Muscle of leg (tissue), 11 donors: Measurements from ENCODE around the gene TNFRSF1B. TPM values are rescaled to one million over a fixed set of nuclear protein-coding genes. Genes with fewer than 3 reads are reported as not detected.

Experiments
- DNase-seq: peaks from one replicate; pipeline ENCODE4 v3.0.0; 2013
- H3K27ac ChIP-seq: one replicate; pipeline ENCODE4 v1.5.1; 2013; ENCODE audit warnings: mild to moderate bottlenecking, low read length, control low read depth
- H3K27me3 ChIP-seq: one replicate; pipeline ENCODE4 v1.6.1; 2013; ENCODE audit warnings: low read length; ENCODE audit not compliant: control insufficient read depth, insufficient read depth
- H3K36me3 ChIP-seq: one replicate; pipeline ENCODE4 v1.6.1; 2013; ENCODE audit warnings: low read length; ENCODE audit not compliant: control insufficient read depth, insufficient read depth
- H3K4me1 ChIP-seq: one replicate; pipeline ENCODE4 v1.6.1; 2013; ENCODE audit warnings: low read length; ENCODE audit not compliant: control insufficient read depth, insufficient read depth
- H3K4me3 ChIP-seq: one replicate; pipeline ENCODE4 v1.5.1; 2013; ENCODE audit warnings: low read length, control low read depth
- H3K9me3 ChIP-seq: replicated peaks from 2 replicates; pipeline ENCODE4 v1.6.1; 2013; ENCODE audit warnings: low read depth, low read length; ENCODE audit not compliant: control insufficient read depth
- WGBS: methylation state at CpG from one replicate; pipeline ENCODE4 v1.1.5; 2013; ENCODE audit warnings: missing lambda C conversion rate; ENCODE audit not compliant: insufficient coverage; 5-methylcytosine and 5-hydroxymethylcytosine counted together
- polyA plus RNA-seq, 8 donors: library from polyadenylated mRNA; unstranded; fragments of 120-200 nt; gene quantifications; one replicate each; pipeline versions ENCODE4 v1.2.1 to v1.2.3, GENCODE V29; 2013; ENCODE audit warnings: inconsistent platforms in 1 of 8, low replicate concordance in 1 of 8; ENCODE audit not compliant: insufficient read length in 8 of 8, insufficient read depth in 1 of 8
- total RNA-seq: library from RNA; stranded (reverse); fragments of 120-200 nt; gene quantifications from one replicate; pipeline ENCODE4 v1.2.4, GENCODE V29; 2013

Gene TNFRSF1B
- total and polyA plus RNA-seq, 9 donors, result 8.8 to 17.5 (median 12.5) TPM

GRCh38 chr1:12174924-12175810, 8.4 kb downstream of the TNFRSF1B start:
- H3K4me1 ChIP-seq, result peaks cover 45% of the 10 kb centered on the region
- H3K9me3 ChIP-seq, result no peaks in the 10 kb centered on the region
- H3K36me3 ChIP-seq, result no peaks in the 10 kb centered on the region
- WGBS, result 27% methylated on average over 16 of the region's 17 CpGs
- DNase-seq, result peak; percentile 67
- peak overlapping the region; percentile 86 for H3K27ac ChIP-seq
- no peak overlapping the region for H3K4me3 ChIP-seq
- H3K27me3 ChIP-seq, result no peaks in the 10 kb centered on the region

DNA sequence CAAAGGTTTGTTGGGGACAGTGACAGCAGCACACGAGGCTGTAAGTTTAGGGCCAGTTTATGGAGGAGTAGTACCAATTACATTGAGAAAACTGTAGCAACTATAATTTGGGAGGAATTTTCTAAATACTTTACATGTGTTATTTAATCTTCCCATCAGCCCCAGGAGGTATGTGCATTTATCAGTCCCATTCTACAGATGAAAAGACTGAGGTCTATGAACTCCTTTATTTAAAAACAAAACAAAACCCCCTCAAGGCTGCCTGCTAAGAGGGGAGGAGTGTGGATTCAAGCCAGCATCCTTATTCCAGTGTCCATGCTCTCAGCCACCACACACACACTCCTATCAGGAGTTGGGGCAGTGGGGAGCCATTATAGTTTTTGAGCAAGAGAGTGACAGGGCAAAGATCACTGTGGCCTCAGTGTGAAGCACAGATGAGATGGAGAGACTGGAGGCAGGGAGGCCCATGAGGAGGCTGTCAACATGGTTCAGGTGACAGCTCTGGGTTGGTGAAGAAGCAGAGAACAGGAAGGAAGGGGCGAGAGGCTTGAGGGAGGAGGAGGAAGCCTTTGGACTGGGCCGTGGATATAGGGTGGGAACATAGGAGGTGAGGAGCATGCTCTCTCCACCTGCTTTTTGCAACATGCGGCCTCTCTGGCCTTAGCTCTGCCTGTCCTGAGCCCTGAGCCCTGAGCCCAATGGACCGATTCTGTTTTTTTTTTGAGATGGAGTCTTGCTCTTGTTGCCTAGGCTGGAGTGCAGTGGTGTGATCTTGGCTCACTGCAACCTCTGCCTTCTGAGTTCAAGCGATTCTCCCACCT, 9.7 kb downstream of the TNFRSF1B start:
- peak overlapping the region; percentile 13 for H3K27ac ChIP-seq
- H3K4me3 ChIP-seq, result no peak overlapping the region
- no peak for DNase-seq
- H3K27me3 ChIP-seq, result no peaks in the 10 kb centered on the region
- H3K9me3 ChIP-seq, result no peaks in the 10 kb centered on the region
- H3K36me3 ChIP-seq, result no peaks in the 10 kb centered on the region
- H3K4me1 ChIP-seq, result peaks cover 49% of the 10 kb centered on the region
- WGBS, result no CpG with 5 or more reads among the region's 6 CpGs

DNA sequence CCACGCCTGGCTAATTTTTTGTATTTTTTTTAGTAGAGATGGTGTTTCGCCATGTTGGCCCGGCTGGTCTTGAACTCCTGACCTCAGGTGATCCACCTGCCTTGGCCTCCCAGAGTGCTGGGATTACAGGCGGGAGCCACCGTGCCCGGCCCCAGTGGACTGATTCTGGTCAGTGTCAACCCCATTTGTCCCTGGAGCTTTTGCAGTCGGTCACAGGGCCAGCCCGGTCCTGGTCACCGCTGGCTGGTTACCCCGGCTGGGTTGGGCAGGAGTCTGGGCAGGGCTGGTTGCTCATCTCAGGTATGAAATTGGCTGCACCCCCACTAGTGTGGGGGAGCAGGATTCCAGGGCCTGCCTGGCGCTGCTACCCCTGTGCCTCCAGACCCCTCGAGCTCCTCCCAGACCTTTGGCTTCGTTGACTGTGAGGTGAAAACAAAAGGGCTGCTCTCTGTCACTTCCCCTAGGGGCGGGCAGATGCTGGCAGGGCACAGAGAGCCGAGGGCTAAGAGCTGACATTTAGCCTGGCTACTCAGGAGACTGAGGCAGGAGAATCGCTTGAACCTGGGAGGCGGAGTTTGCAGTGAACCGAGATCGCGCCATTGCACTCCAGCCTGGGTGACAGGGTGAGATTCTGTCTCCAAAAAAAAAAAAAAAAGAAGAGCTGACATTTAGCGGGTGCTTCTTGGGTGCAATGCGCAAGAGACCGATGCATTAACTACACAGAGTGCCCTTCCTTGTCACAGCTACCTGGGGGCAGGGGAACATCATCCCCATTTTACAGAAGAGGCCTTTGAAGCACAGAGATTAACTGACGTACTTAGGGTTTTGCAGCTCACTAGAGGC, 10.6 kb downstream of the TNFRSF1B start:
- peaks cover 48% of the 10 kb centered on the region for H3K4me1 ChIP-seq
- WGBS, result 77% methylated on average over 15 of the region's 24 CpGs
- no peaks in the 10 kb centered on the region for H3K36me3 ChIP-seq
- no peak for DNase-seq
- peak overlapping the region; percentile 23 for H3K27ac ChIP-seq
- H3K4me3 ChIP-seq, result no peak overlapping the region
- no peaks in the 10 kb centered on the region for H3K27me3 ChIP-seq
- H3K9me3 ChIP-seq, result no peaks in the 10 kb centered on the region

DNA sequence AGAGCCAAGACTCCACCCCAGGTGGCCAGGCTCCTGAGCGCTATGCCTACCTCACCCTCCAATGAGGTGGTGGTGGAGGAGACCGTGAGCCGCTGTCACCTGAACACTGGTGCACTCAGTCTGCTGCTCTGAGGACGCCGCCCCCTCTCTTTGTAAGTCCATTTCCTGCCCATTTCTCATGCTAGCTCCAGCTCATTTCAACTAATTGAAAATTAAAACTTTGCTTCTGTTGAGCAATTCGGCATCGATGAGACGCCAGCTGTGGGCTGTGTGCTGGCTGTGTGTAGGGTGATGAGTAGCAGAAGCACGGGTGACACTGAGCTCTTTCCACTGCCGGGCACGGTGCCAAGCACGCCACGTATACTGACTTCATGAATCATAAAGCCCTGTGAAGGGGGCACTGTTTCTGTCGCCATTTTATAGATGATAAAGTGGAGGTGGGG, 11.2 kb downstream of the TNFRSF1B start:
- WGBS, result 48% methylated on average over 8 of the region's 14 CpGs

DNA sequence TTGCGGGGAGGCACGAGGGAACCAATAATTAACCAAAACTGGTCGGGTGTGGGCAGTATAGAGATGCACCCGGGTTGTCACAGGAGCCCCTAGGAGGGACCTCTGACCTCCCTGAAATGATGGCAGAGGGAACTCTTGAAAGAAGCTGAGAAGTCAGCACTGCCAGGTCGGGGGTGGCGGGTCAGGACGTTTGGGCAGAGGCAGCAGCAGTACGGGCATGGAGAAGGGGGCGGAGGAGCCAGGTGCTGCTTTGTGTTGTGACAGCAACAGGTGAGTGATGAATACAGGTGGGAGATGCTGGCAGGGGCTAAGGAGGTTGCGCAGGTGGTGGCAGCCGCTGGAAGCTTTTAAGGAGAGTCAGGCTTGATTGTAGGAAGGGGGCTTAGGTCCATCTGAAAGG, 11.7 kb downstream of the TNFRSF1B start:
- H3K27me3 ChIP-seq, result no peaks in the 10 kb centered on the region
- no peak overlapping the region for H3K4me3 ChIP-seq
- no peak for DNase-seq
- 66% methylated on average over 11 of the region's 11 CpGs for WGBS
- no peaks in the 10 kb centered on the region for H3K36me3 ChIP-seq
- H3K27ac ChIP-seq, result peak overlapping the region; percentile 23
- H3K9me3 ChIP-seq, result no peaks in the 10 kb centered on the region
- H3K4me1 ChIP-seq, result peaks cover 41% of the 10 kb centered on the region

More for the DNA sequence above, 11.2 kb downstream of the TNFRSF1B start:
- H3K4me1 ChIP-seq, result peaks cover 45% of the 10 kb centered on the region
- no peak overlapping the region for H3K4me3 ChIP-seq
- no peaks in the 10 kb centered on the region for H3K27me3 ChIP-seq
- no peaks in the 10 kb centered on the region for H3K9me3 ChIP-seq
- H3K36me3 ChIP-seq, result no peaks in the 10 kb centered on the region
- DNase-seq, result no peak
- H3K27ac ChIP-seq, result peak overlapping the region; percentile 23

DNA sequence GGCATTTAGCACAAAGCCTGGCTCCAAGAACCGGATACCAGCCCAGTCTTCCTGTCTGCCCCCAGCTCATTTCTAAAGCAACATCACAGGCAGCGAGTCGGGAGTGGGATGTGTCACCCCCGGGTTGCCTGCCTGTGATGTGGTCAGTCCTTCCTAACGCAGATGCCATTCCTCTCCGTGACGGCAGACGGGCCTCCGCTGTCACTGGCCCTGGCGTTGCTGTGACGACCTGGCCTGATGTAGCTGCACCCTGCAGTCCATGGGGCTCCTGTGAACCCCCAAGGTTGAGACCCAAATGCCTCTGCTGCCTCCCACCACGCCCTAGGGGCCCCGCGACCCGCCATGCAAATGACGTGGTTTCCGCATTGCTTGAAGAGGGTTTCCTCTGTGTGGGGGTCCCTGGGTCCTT, 12.3 kb downstream of the TNFRSF1B start:
- DNase-seq, result no peak
- peak overlapping the region; percentile 54 for H3K27ac ChIP-seq
- H3K36me3 ChIP-seq, result no peaks in the 10 kb centered on the region
- no peaks in the 10 kb centered on the region for H3K9me3 ChIP-seq
- no peaks in the 10 kb centered on the region for H3K27me3 ChIP-seq
- H3K4me1 ChIP-seq, result peaks cover 41% of the 10 kb centered on the region
- 29% methylated on average over 15 of the region's 17 CpGs for WGBS
- no peak overlapping the region for H3K4me3 ChIP-seq

GRCh38 chr1:12179676-12180075, 12.9 kb downstream of the TNFRSF1B start:
- H3K27me3 ChIP-seq, result no peaks in the 10 kb centered on the region
- 85% methylated on average over 7 of the region's 8 CpGs for WGBS
- H3K36me3 ChIP-seq, result no peaks in the 10 kb centered on the region
- H3K9me3 ChIP-seq, result no peaks in the 10 kb centered on the region
- H3K27ac ChIP-seq, result peak overlapping the region; percentile 54
- no peak for DNase-seq
- no peak overlapping the region for H3K4me3 ChIP-seq
- peaks cover 43% of the 10 kb centered on the region for H3K4me1 ChIP-seq

DNA sequence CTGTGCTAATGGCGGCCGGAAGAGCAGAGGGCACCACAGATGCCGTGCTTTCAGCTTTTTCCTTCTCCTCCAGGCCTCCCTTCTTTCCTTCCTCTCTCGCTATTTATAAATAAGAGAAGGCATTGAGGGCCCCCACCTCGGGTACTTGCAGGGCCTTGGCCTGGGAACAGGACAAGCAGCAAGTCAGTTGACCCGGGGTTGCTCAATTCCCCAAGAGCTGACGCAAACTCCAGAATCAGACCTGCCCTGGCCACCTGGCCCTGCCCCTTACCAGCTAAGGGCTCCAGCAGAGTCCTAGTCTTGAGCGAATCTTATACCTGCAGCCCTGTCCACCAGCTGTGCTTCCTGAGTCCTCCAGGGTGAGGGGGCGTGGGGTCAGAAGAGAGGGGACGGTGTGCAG, 13.5 kb downstream of the TNFRSF1B start:
- DNase-seq, result peak; percentile 82
- Histone ChIP-seq H3K27ac (peak overlapping the region; percentile 68), H3K4me3 (no peak overlapping the region), H3K9me3 (no peaks in the 10 kb centered on the region), H3K4me1 (peaks cover 43% of the 10 kb centered on the region), H3K27me3 (no peaks in the 10 kb centered on the region), H3K36me3 (no peaks in the 10 kb centered on the region)
- WGBS, result 54% methylated on average over 5 of the region's 10 CpGs

GRCh38 chr1:12180903-12181302, 14.1 kb downstream of the TNFRSF1B start:
- Histone ChIP-seq H3K4me3 (no peak overlapping the region), H3K27ac (peak overlapping the region; percentile 68), H3K36me3 (no peaks in the 10 kb centered on the region), H3K27me3 (no peaks in the 10 kb centered on the region), H3K9me3 (no peaks in the 10 kb centered on the region), H3K4me1 (peaks cover 45% of the 10 kb centered on the region)
- DNase-seq, result no peak
- WGBS, result 80% methylated on average over 7 of the region's 7 CpGs
